ENCODE data around the gene FILIP1L.

FILIP1L gene

DNA sequence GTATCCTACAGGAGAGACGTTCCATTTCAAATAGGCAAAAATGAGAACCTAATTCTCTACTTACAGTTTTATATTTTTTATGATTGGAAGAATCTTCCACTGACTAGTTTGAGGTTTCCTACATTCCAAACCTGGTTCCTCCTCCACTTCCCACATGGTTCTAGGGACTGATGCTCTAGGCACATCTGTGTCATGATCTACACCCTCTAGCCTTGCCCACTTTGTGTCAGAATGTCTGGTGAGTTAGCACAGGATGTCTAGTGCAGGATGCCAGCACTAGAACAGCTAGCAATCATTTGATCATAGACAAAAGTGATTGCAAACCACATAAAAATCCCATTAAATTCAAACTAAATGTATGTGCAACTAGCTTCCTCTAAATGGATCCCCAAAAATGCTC lies 26.7 kb upstream of the FILIP1L start:
- H3K9ac ChIP-seq (ENCODE audit: low read length): no peak overlapping the region
- H3K27me3 ChIP-seq (replicated peaks; ENCODE audit: insufficient read depth, low read length): no peaks in the 10 kb centered on the region
- no peaks in the 10 kb centered on the region for H4K20me1 ChIP-seq (ENCODE audit: insufficient read depth, low read length)
- no peak overlapping the region for H3K4me2 ChIP-seq (ENCODE audit: low read depth, low read length)
- H3K27ac ChIP-seq (ENCODE audit: low read length): no peak overlapping the region
- no peaks in the 10 kb centered on the region for H3K9me3 ChIP-seq (replicated peaks; ENCODE audit: insufficient read depth, low read length)
- H3F3A ChIP-seq (ENCODE audit: insufficient read depth, low read length): no peaks in the 10 kb centered on the region
- no peaks in the 10 kb centered on the region for H3K9me2 ChIP-seq (replicated peaks; ENCODE audit: insufficient read depth, low read length)
- TF ChIP-seq, protein P1, sequence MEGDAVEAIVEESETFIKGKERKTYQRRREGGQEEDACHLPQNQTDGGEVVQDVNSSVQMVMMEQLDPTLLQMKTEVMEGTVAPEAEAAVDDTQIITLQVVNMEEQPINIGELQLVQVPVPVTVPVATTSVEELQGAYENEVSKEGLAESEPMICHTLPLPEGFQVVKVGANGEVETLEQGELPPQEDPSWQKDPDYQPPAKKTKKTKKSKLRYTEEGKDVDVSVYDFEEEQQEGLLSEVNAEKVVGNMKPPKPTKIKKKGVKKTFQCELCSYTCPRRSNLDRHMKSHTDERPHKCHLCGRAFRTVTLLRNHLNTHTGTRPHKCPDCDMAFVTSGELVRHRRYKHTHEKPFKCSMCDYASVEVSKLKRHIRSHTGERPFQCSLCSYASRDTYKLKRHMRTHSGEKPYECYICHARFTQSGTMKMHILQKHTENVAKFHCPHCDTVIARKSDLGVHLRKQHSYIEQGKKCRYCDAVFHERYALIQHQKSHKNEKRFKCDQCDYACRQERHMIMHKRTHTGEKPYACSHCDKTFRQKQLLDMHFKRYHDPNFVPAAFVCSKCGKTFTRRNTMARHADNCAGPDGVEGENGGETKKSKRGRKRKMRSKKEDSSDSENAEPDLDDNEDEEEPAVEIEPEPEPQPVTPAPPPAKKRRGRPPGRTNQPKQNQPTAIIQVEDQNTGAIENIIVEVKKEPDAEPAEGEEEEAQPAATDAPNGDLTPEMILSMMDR (IDR thresholded peaks at IDR 0.05; ENCODE audit: low read length): no peak
- no peak for TF ChIP-seq EZH2 (optimal IDR thresholded peaks at IDR 0.05; ENCODE audit: low read depth, low read length)
- TF ChIP-seq EZH2phosphoT487 (IDR thresholded peaks at IDR 0.05; ENCODE audit: low read length): no peak
- H3K79me2 ChIP-seq (ENCODE audit: low read length): no peaks in the 10 kb centered on the region
- no peaks in the 10 kb centered on the region for H3K36me3 ChIP-seq (replicated peaks; ENCODE audit: insufficient read depth, low read length)
- H3K4me1 ChIP-seq (ENCODE audit: low read length): no peaks in the 10 kb centered on the region
- DNase-seq: no peak
- H3K4me3 ChIP-seq (ENCODE audit: low read length): no peak overlapping the region
- no peak overlapping the region for H2AFZ ChIP-seq (ENCODE audit: low read length)

DNA sequence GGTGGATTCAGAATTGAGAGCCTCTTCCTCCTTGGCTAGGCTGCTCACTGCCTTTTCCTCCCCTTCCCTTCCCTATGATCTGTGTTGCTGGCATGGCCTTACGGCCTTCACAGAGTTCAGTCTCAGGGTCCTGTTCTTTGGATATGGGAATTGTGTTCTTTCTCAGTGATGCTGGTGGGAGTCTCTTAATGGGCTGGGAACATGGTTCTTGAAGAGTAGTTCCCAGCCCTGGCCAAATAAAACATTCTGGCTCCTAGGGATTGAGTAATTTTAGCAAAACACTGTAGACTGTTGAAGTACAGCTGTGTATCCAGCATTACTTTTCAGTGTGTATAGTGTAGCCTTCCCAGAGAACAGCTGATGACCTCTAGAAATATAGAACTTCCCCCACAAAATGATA lies 22.6 kb upstream of the FILIP1L start:
- Histone ChIP-seq H3K4me3 (ENCODE audit: low read length) (no peak overlapping the region), H3K27me3 (replicated peaks; ENCODE audit: insufficient read depth, low read length) (no peaks in the 10 kb centered on the region), H3K9ac (ENCODE audit: low read length) (no peak overlapping the region), H3K4me2 (ENCODE audit: low read depth, low read length) (no peak overlapping the region), H3K9me2 (replicated peaks; ENCODE audit: insufficient read depth, low read length) (no peaks in the 10 kb centered on the region), H3K27ac (ENCODE audit: low read length) (no peak overlapping the region), H3K4me1 (ENCODE audit: low read length) (no peaks in the 10 kb centered on the region), H4K20me1 (ENCODE audit: insufficient read depth, low read length) (no peaks in the 10 kb centered on the region), H3K79me2 (ENCODE audit: low read length) (no peaks in the 10 kb centered on the region), H3K36me3 (replicated peaks; ENCODE audit: insufficient read depth, low read length) (no peaks in the 10 kb centered on the region), H2AFZ (ENCODE audit: low read length) (no peak overlapping the region), H3K9me3 (replicated peaks; ENCODE audit: insufficient read depth, low read length) (no peaks in the 10 kb centered on the region), H3F3A (ENCODE audit: insufficient read depth, low read length) (no peaks in the 10 kb centered on the region)
- DNase-seq: no peak
- TF ChIP-seq EZH2 (optimal IDR thresholded peaks at IDR 0.05; ENCODE audit: low read depth, low read length) (no peak), EZH2phosphoT487 (IDR thresholded peaks at IDR 0.05; ENCODE audit: low read length) (no peak)
- TF ChIP-seq, protein P1 (IDR thresholded peaks at IDR 0.05; ENCODE audit: low read length): no peak

DNA sequence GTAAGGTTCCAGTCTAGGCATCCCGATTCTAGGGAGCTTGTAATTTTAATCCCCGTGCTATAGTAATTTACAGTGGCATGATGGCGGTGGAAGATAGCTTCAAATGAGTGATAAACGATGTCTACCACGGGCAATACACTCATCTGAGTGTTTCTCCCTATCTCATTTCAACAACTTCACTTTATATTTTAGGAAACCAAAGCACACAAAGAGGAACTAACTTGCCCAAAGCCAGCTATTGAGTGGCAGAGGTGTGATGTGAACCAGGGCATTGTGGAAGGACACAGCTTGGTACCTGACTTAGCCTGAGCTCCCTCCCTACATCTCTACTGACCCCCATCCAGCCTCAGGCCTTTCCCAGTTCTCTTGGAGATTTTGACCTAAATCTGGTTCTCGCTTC lies 16.9 kb upstream of the FILIP1L start:
- no peak for DNase-seq
- H4K20me1 ChIP-seq (ENCODE audit: insufficient read depth, low read length): no peaks in the 10 kb centered on the region
- H3K9ac ChIP-seq (ENCODE audit: low read length): no peak overlapping the region
- no peaks in the 10 kb centered on the region for H3K9me2 ChIP-seq (replicated peaks; ENCODE audit: insufficient read depth, low read length)
- no peaks in the 10 kb centered on the region for H3K36me3 ChIP-seq (replicated peaks; ENCODE audit: insufficient read depth, low read length)
- no peak overlapping the region for H3K27ac ChIP-seq (ENCODE audit: low read length)
- H3K4me1 ChIP-seq (ENCODE audit: low read length): no peaks in the 10 kb centered on the region
- H3K9me3 ChIP-seq (replicated peaks; ENCODE audit: insufficient read depth, low read length): no peaks in the 10 kb centered on the region
- no peak for TF ChIP-seq EZH2phosphoT487 (IDR thresholded peaks at IDR 0.05; ENCODE audit: low read length)
- no peaks in the 10 kb centered on the region for H3K27me3 ChIP-seq (replicated peaks; ENCODE audit: insufficient read depth, low read length)
- no peaks in the 10 kb centered on the region for H3F3A ChIP-seq (ENCODE audit: insufficient read depth, low read length)
- no peaks in the 10 kb centered on the region for H3K79me2 ChIP-seq (ENCODE audit: low read length)
- no peak overlapping the region for H3K4me3 ChIP-seq (ENCODE audit: low read length)
- no peak overlapping the region for H2AFZ ChIP-seq (ENCODE audit: low read length)
- no peak overlapping the region for H3K4me2 ChIP-seq (ENCODE audit: low read depth, low read length)

DNA sequence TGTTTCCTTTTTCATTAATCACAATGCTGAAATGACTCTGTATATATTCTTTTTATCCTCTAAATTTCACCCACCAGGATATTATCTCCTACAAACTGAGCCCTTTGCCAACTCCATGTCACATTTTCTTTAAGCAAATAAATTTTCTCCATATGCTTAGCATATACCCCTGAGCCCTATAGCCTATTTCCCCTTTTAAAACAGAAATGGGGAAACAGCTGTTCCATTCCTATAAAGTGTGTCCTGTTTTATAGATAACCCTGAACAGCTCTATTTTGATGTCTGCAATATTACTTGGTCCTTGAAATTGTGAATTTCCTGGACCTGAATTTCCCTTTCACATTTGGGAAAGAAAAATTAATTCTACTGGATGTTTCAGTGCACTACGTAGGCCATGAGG lies 15.6 kb upstream of the FILIP1L start:
- H3K4me2 ChIP-seq (ENCODE audit: low read depth, low read length): no peak overlapping the region
- H3K27ac ChIP-seq (ENCODE audit: low read length): no peak overlapping the region
- H3K79me2 ChIP-seq (ENCODE audit: low read length): no peaks in the 10 kb centered on the region
- no peaks in the 10 kb centered on the region for H3K4me1 ChIP-seq (ENCODE audit: low read length)
- DNase-seq: no peak
- H3K27me3 ChIP-seq (replicated peaks; ENCODE audit: insufficient read depth, low read length): no peaks in the 10 kb centered on the region
- H3K36me3 ChIP-seq (replicated peaks; ENCODE audit: insufficient read depth, low read length): no peaks in the 10 kb centered on the region
- TF ChIP-seq, protein P1 (IDR thresholded peaks at IDR 0.05; ENCODE audit: low read length): no peak
- TF ChIP-seq EZH2 (optimal IDR thresholded peaks at IDR 0.05; ENCODE audit: low read depth, low read length) (no peak), EZH2phosphoT487 (IDR thresholded peaks at IDR 0.05; ENCODE audit: low read length) (no peak)
- no peak overlapping the region for H3K9ac ChIP-seq (ENCODE audit: low read length)
- no peaks in the 10 kb centered on the region for H4K20me1 ChIP-seq (ENCODE audit: insufficient read depth, low read length)
- H2AFZ ChIP-seq (ENCODE audit: low read length): no peak overlapping the region
- no peaks in the 10 kb centered on the region for H3K9me3 ChIP-seq (replicated peaks; ENCODE audit: insufficient read depth, low read length)
- H3K4me3 ChIP-seq (ENCODE audit: low read length): no peak overlapping the region
- no peaks in the 10 kb centered on the region for H3F3A ChIP-seq (ENCODE audit: insufficient read depth, low read length)
- no peaks in the 10 kb centered on the region for H3K9me2 ChIP-seq (replicated peaks; ENCODE audit: insufficient read depth, low read length)

Data from MM.1S (cell line).